Astrocyte (in vitro differentiated cells and primary cell): ENCODE data around the gene ADSS1. TPM values are rescaled to one million over a fixed set of nuclear protein-coding genes. Genes with fewer than 3 reads are reported as not detected.
A peak's percentile ranks its signal among the peaks of the same experiment; 100 is the strongest.

Source experiments
- DNase-seq: peaks from one replicate; pipeline ENCODE4 v3.0.0-alpha.2; 2010; ENCODE audit warnings: low read depth
- FAIRE-seq: peaks from 2 replicates; lab custom pipeline; 2011; peaks lifted over from hg19 to GRCh38; lab: Jason Lieb, UNC
- H2AFZ ChIP-seq: 2 replicates; pipeline ENCODE4 v1.6.0; 2012; ENCODE audit warnings: low read depth, low read length, inconsistent platforms
- H3K27ac ChIP-seq: 2 replicates; pipeline ENCODE4 v1.5.1; 2011; ENCODE audit warnings: low read depth, low read length, inconsistent platforms
- H3K27me3 ChIP-seq: 2 replicates; pipeline ENCODE4 v1.6.0; 2011; ENCODE audit warnings: low read length, inconsistent platforms; ENCODE audit not compliant: insufficient read depth
- H3K36me3 ChIP-seq: 2 replicates; pipeline ENCODE4 v1.5.1; 2011; ENCODE audit warnings: low read length, inconsistent platforms; ENCODE audit not compliant: insufficient read depth
- H3K4me1 ChIP-seq: 2 replicates; pipeline ENCODE4 v1.5.1; 2011; ENCODE audit warnings: low read length, inconsistent platforms; ENCODE audit not compliant: insufficient read depth
- H3K4me2 ChIP-seq: 2 replicates; pipeline ENCODE4 v1.6.0; 2012; ENCODE audit warnings: low read length, inconsistent platforms
- H3K4me3 ChIP-seq: 2 replicates; pipeline ENCODE4 v1.5.1; 2011; ENCODE audit warnings: low read depth, mild to moderate bottlenecking, low read length, inconsistent platforms; ENCODE audit not compliant: insufficient read depth
- H3K79me2 ChIP-seq: 2 replicates; pipeline ENCODE4 v1.6.0; 2012; ENCODE audit warnings: mild to moderate bottlenecking, low read length, inconsistent platforms; ENCODE audit not compliant: insufficient read depth
- H3K9ac ChIP-seq: 2 replicates; pipeline ENCODE4 v1.6.0; 2012; ENCODE audit warnings: mild to moderate bottlenecking, low read length, inconsistent platforms
- H3K9me3 ChIP-seq: 2 replicates; pipeline ENCODE4 v1.5.1; 2012; ENCODE audit warnings: low read depth, mild to moderate bottlenecking, low read length, inconsistent platforms; ENCODE audit not compliant: insufficient read depth
- H4K20me1 ChIP-seq: 2 replicates; pipeline ENCODE4 v1.6.0; 2012; ENCODE audit warnings: low read length, inconsistent platforms; ENCODE audit not compliant: insufficient read depth
- H3K27ac Mint-ChIP-seq: one replicate; pipeline ENCODE4 v1.8.0; 2021; ENCODE audit warnings: mild to moderate bottlenecking, mixed read lengths; ENCODE audit not compliant: unreplicated experiment
- H3K27me3 Mint-ChIP-seq: one replicate; pipeline ENCODE4 v1.8.0; 2021; ENCODE audit warnings: low read depth, mixed read lengths; ENCODE audit not compliant: unreplicated experiment
- H3K36me3 Mint-ChIP-seq: one replicate; pipeline ENCODE4 v1.8.0; 2021; ENCODE audit warnings: low read depth, mixed read lengths; ENCODE audit not compliant: unreplicated experiment
- H3K4me1 Mint-ChIP-seq: one replicate; pipeline ENCODE4 v1.8.0; 2021; ENCODE audit warnings: low read depth, mixed read lengths; ENCODE audit not compliant: unreplicated experiment
- H3K4me3 Mint-ChIP-seq: one replicate; pipeline ENCODE4 v1.8.0; 2021; ENCODE audit warnings: mild to moderate bottlenecking, moderate library complexity, mixed read lengths; ENCODE audit not compliant: unreplicated experiment
- H3K9me3 Mint-ChIP-seq: one replicate; pipeline ENCODE4 v1.8.0; 2021; ENCODE audit warnings: mild to moderate bottlenecking, mixed read lengths; ENCODE audit not compliant: unreplicated experiment
- EZH2 ChIP-seq: IDR thresholded peaks from 2 replicates; pipeline ENCODE4 v1.6.1; 2012; ENCODE audit warnings: mild to moderate bottlenecking, low read length, inconsistent platforms; ENCODE audit not compliant: insufficient read depth
- total RNA-seq: library from RNA; stranded (reverse); gene quantifications from 2 replicates; pipeline ENCODE4 v1.2.1, GENCODE V29; 2021
- TF ChIP-seq, protein P1 (sequence below): IDR thresholded peaks from 2 replicates; pipeline ENCODE4 v1.5.1; 2011; ENCODE audit warnings: low read depth, mild to moderate bottlenecking, inconsistent platforms, low read length, moderate library complexity; ENCODE audit not compliant: insufficient read depth

Gene ADSS1
- total RNA-seq, 1 donor from 2014 or later, result 4.4 TPM

DNA sequence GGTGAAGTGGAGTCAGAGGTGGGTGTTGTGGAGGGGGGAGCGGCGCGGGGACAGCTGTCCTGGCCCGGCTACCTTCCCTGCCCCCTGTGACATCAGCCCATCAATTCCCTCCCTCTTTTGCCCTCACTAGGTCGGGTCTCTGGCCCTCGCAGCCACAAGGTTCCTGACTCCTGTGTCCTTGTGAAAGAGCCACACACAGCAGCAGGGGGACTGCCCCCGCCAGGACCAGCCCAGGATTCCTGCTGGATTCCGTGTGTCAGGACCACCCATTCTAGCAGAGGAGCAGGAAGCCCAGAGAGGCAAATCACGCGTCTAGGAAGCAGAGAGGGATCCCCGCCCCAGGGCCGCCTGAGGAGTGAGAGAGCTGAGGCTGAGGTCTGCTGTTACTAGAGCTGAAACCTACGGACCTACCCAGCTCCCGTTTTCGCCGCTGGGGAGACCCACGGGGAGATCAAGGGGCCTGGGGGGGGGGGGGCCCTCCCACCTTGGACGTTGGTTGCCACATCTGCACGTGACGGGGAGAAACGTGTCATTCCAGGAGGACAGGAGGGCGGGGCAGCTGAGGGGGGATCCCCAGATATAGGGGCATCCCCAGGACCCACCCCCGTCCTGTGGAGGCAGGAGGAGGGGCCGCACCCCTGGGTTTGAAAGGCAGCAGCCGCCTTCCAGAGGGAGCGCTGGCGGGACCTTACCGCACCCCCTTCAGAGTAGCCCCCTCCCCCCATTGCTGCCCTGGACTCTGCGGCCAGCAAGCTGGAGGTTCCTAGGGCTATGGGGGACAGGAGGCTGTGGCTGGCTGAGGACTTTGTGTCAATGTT, 47.1 kb upstream of the ADSS1 start:
- Histone ChIP-seq H3K79me2 (no peaks in the 10 kb centered on the region), H4K20me1 (no peaks in the 10 kb centered on the region), H2AFZ (peak overlapping the region; percentile 76), H3K4me2 (peak overlapping the region; percentile 89), H3K27ac (peak overlapping the region; percentile 89), H3K4me1 (peaks cover 50% of the 10 kb centered on the region), H3K36me3 (no peaks in the 10 kb centered on the region), H3K9me3 (no peaks in the 10 kb centered on the region), H3K4me3 (peak overlapping the region; percentile 44), H3K27me3 (no peaks in the 10 kb centered on the region), H3K9ac (peak overlapping the region; percentile 86)
- H3K36me3 Mint-ChIP-seq, result no peaks in the 10 kb centered on the region
- peaks cover 2% of the 10 kb centered on the region for H3K27me3 Mint-ChIP-seq
- no peak for DNase-seq
- no peak overlapping the region for H3K4me3 Mint-ChIP-seq
- TF ChIP-seq, protein P1, sequence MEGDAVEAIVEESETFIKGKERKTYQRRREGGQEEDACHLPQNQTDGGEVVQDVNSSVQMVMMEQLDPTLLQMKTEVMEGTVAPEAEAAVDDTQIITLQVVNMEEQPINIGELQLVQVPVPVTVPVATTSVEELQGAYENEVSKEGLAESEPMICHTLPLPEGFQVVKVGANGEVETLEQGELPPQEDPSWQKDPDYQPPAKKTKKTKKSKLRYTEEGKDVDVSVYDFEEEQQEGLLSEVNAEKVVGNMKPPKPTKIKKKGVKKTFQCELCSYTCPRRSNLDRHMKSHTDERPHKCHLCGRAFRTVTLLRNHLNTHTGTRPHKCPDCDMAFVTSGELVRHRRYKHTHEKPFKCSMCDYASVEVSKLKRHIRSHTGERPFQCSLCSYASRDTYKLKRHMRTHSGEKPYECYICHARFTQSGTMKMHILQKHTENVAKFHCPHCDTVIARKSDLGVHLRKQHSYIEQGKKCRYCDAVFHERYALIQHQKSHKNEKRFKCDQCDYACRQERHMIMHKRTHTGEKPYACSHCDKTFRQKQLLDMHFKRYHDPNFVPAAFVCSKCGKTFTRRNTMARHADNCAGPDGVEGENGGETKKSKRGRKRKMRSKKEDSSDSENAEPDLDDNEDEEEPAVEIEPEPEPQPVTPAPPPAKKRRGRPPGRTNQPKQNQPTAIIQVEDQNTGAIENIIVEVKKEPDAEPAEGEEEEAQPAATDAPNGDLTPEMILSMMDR, result no peak
- no peak for TF ChIP-seq EZH2
- peaks cover 1% of the 10 kb centered on the region for H3K9me3 Mint-ChIP-seq
- H3K4me1 Mint-ChIP-seq, result peaks cover 28% of the 10 kb centered on the region
- FAIRE-seq, result no peak
- H3K27ac Mint-ChIP-seq, result peak overlapping the region; percentile 93

DNA sequence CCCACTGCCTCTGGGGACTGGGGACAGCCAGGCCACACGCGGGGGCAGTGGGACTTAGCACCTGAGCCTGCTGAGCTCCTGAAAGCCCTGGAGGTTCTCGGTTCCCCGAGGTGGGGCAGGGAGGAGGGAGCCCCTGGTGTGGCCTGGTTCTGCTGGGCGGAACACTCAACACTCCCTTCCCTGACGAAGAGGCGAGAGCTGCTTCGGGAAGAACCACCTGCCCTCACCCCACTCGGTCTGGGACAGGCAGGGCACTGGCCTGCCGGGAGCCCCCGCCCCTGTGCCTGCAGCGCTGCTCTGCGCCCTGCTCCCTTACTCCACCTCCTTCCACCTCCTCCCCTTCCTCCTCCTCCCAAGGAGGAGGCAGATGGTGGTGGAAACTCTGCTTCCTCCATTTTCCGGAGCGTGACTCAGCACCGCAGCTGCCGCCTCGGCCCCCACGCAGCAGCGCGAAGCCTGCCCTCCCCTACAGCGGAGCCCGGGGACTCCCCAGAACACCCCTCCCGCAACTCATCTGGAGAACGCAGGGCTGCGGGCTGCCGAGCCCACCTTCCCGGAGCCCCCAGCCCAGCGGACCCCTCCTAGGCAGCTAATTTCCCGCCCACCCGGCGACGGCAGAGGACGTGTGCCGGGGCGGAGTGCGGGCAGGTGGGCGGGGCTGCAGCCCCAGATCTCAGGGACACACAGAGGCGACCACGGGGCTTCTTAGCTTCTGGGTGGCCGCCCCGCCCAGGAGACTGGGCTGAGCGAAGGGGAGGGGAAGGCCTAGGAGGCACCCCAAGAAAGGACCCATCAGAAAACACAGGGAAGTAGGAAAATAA, 46.3 kb upstream of the ADSS1 start:
- H3K79me2 ChIP-seq, result no peaks in the 10 kb centered on the region
- FAIRE-seq, result peak; percentile 20
- no peaks in the 10 kb centered on the region for H3K36me3 Mint-ChIP-seq
- peak overlapping the region; percentile 44 for H3K4me3 ChIP-seq
- peak overlapping the region; percentile 54 for H3K4me3 Mint-ChIP-seq
- peaks cover 1% of the 10 kb centered on the region for H3K9me3 Mint-ChIP-seq
- peak overlapping the region; percentile 86 for H3K9ac ChIP-seq
- no peaks in the 10 kb centered on the region for H4K20me1 ChIP-seq
- peak overlapping the region; percentile 88 for H3K27ac Mint-ChIP-seq
- H3K27ac ChIP-seq, result peak overlapping the region; percentile 89
- H3K4me2 ChIP-seq, result peak overlapping the region; percentile 89
- H3K27me3 ChIP-seq, result no peaks in the 10 kb centered on the region
- H3K36me3 ChIP-seq, result no peaks in the 10 kb centered on the region
- H2AFZ ChIP-seq, result peak overlapping the region; percentile 76
- TF ChIP-seq, protein P1, result no peak
- TF ChIP-seq EZH2, result no peak
- peaks cover 37% of the 10 kb centered on the region for H3K4me1 Mint-ChIP-seq
- peaks cover 58% of the 10 kb centered on the region for H3K4me1 ChIP-seq
- peak; percentile 79 for DNase-seq
- H3K9me3 ChIP-seq, result no peaks in the 10 kb centered on the region
- H3K27me3 Mint-ChIP-seq, result peaks cover 2% of the 10 kb centered on the region
